ENCODE results near the gene GNAT1.
"Not testable (repeated sequence)": the region's sequence is repeated elsewhere in the genome, so short reads cannot be mapped to it uniquely, and the experiment has no call there.

Gene GNAT1

GRCh38 chr3:50242851-50243542, 51.6 kb downstream of the GNAT1 start:
- no peak for DNase-seq (ENCODE audit: low spot score)

GRCh38 chr3:50243543-50243895, 52.1 kb downstream of the GNAT1 start:
- DNase-seq (ENCODE audit: low spot score), result no peak

GRCh38 chr3:50244813-50245212, 53.4 kb downstream of the GNAT1 start:
- DNase-seq (ENCODE audit: low spot score), result not testable (repeated sequence)

GRCh38 chr3:50245251-50245745, 53.9 kb downstream of the GNAT1 start:
- DNase-seq (ENCODE audit: low spot score), result no peak

- peak; percentile 87 for DNase-seq (ENCODE audit: low spot score)
These were observed 54.6 kb downstream of the GNAT1 start for GRCh38 chr3:50245831-50246516.

- DNase-seq (ENCODE audit: low spot score), result no peak
These were observed 55.1 kb downstream of the GNAT1 start for GRCh38 chr3:50246517-50246954.
